ENCODE data around the gene SAMD14. TPM values are rescaled to one million over a fixed set of nuclear protein-coding genes. Genes with fewer than 3 reads are reported as not detected.

The SAMD14 gene
- total RNA-seq, 1 donor, result 2.5 TPM

DNA sequence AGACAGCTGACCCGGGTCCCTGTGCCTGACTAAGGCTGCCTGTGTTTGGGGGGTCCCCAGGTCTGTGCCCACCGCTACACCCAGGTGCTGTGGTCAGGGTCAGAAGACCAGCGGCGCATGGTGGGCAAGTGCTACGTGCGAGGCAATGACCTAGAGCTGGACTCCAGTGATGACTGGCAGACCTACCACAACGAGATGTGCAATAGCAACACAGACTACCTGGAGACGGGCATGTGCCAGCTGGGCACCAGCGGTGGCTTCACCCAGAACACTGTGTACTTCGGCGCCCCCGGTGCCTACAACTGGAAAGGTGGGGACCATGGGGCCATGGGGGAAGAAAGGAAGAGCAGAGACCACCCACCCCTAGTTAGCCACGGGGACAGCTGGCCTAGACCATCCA lies 62.0 kb downstream of the SAMD14 start:
- Histone ChIP-seq H3K4me2 (ENCODE audit: insufficient read depth, low read length) (no peak overlapping the region), H3K4me3 (ENCODE audit: insufficient read depth, low read length) (no peak overlapping the region), H3K9me3 (ENCODE audit: low read depth, low read length) (no peaks in the 10 kb centered on the region), H2AFZ (ENCODE audit: low read length) (no peak overlapping the region), H3K79me2 (ENCODE audit: insufficient read depth, low read length) (peaks cover 84% of the 10 kb centered on the region), H3K27me3 (ENCODE audit: insufficient read depth, low read length) (no peaks in the 10 kb centered on the region), H3K4me1 (ENCODE audit: insufficient read depth, low read length) (peaks cover 35% of the 10 kb centered on the region), H3K36me3 (ENCODE audit: insufficient read depth, low read length) (peaks cover 68% of the 10 kb centered on the region), H4K20me1 (ENCODE audit: insufficient read depth, low read length) (peaks cover 3% of the 10 kb centered on the region), H3K27ac (ENCODE audit: low read depth, low read length) (peak overlapping the region; percentile 95)
- TF ChIP-seq CTCF (IDR thresholded peaks at IDR 0.05; ENCODE audit: extremely low read depth, low read depth, low read length), result no peak
- peak; percentile 18 for DNase-seq (ENCODE audit: insufficient read length, low spot score, missing footprints)

DNA sequence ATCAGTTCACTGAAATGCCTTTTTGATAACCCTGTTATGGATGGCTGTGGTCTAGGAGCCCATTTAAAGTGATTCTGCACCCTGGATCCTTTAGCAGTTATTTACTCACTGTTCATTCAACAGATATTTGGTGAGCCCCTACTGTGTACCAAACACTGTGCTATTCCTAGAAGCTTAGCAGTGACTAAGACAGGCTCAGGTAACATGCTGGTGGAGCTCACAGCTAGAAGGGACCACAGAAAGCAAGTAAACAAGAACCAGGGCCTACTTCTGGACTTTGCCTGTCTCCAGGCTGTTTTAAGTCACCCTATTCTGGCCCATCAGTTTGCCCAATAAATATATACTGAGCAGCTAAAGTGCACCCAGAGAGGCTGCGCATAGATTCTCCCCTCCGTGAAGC lies 63.0 kb downstream of the SAMD14 start:
- peak; percentile 59 for DNase-seq (ENCODE audit: insufficient read length, low spot score, missing footprints)
- H3K27me3 ChIP-seq (ENCODE audit: insufficient read depth, low read length), result no peaks in the 10 kb centered on the region
- H4K20me1 ChIP-seq (ENCODE audit: insufficient read depth, low read length), result no peaks in the 10 kb centered on the region
- H3K79me2 ChIP-seq (ENCODE audit: insufficient read depth, low read length), result peaks cover 82% of the 10 kb centered on the region
- peaks cover 62% of the 10 kb centered on the region for H3K36me3 ChIP-seq (ENCODE audit: insufficient read depth, low read length)
- H3K4me3 ChIP-seq (ENCODE audit: insufficient read depth, low read length), result no peak overlapping the region
- H3K4me1 ChIP-seq (ENCODE audit: insufficient read depth, low read length), result peaks cover 45% of the 10 kb centered on the region
- no peak overlapping the region for H3K4me2 ChIP-seq (ENCODE audit: insufficient read depth, low read length)
- no peak for TF ChIP-seq CTCF (IDR thresholded peaks at IDR 0.05; ENCODE audit: extremely low read depth, low read depth, low read length)
- no peak overlapping the region for H2AFZ ChIP-seq (ENCODE audit: low read length)
- peak overlapping the region; percentile 95 for H3K27ac ChIP-seq (ENCODE audit: low read depth, low read length)
- no peaks in the 10 kb centered on the region for H3K9me3 ChIP-seq (ENCODE audit: low read depth, low read length)

DNA sequence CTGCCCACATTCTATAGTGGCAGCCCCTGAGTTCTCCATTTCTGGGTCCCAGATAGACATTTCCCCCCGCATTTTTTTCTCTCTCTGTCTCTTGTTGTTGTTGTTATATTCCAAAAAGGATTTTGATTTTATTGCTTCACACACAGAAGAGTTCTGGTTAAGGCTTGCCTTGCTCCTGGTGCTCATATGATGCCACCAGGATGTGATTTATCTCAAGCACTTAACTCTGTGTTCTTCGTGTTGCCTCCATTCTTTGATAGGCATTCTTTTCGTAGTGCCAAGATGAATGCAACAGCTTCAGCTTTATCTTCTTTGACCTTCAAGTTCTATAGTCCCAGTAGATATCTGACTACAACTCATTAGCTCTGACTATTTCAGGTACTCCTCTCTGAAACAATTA lies 64.9 kb downstream of the SAMD14 start:
- Histone ChIP-seq H3K4me1 (ENCODE audit: insufficient read depth, low read length) (peaks cover 65% of the 10 kb centered on the region), H3K4me2 (ENCODE audit: insufficient read depth, low read length) (peak overlapping the region; percentile 55), H3K36me3 (ENCODE audit: insufficient read depth, low read length) (peaks cover 45% of the 10 kb centered on the region), H2AFZ (ENCODE audit: low read length) (no peak overlapping the region), H3K27ac (ENCODE audit: low read depth, low read length) (peak overlapping the region; percentile 95), H3K79me2 (ENCODE audit: insufficient read depth, low read length) (peaks cover 79% of the 10 kb centered on the region), H3K9me3 (ENCODE audit: low read depth, low read length) (no peaks in the 10 kb centered on the region), H3K27me3 (ENCODE audit: insufficient read depth, low read length) (no peaks in the 10 kb centered on the region), H4K20me1 (ENCODE audit: insufficient read depth, low read length) (no peaks in the 10 kb centered on the region), H3K4me3 (ENCODE audit: insufficient read depth, low read length) (no peak overlapping the region)
- no peak for TF ChIP-seq CTCF (IDR thresholded peaks at IDR 0.05; ENCODE audit: extremely low read depth, low read depth, low read length)
- DNase-seq (ENCODE audit: insufficient read length, low spot score, missing footprints), result peak; percentile 52

- Histone ChIP-seq H2AFZ (ENCODE audit: low read length) (no peak overlapping the region), H3K4me1 (ENCODE audit: insufficient read depth, low read length) (peaks cover 71% of the 10 kb centered on the region), H3K27me3 (ENCODE audit: insufficient read depth, low read length) (no peaks in the 10 kb centered on the region), H4K20me1 (ENCODE audit: insufficient read depth, low read length) (no peaks in the 10 kb centered on the region), H3K36me3 (ENCODE audit: insufficient read depth, low read length) (peaks cover 38% of the 10 kb centered on the region), H3K9me3 (ENCODE audit: low read depth, low read length) (no peaks in the 10 kb centered on the region), H3K79me2 (ENCODE audit: insufficient read depth, low read length) (peaks cover 79% of the 10 kb centered on the region), H3K27ac (ENCODE audit: low read depth, low read length) (peak overlapping the region; percentile 95), H3K4me3 (ENCODE audit: insufficient read depth, low read length) (no peak overlapping the region), H3K4me2 (ENCODE audit: insufficient read depth, low read length) (peak overlapping the region; percentile 55)
- DNase-seq (ENCODE audit: insufficient read length, low spot score, missing footprints), result peak; percentile 99
- TF ChIP-seq CTCF (IDR thresholded peaks at IDR 0.05; ENCODE audit: extremely low read depth, low read depth, low read length), result no peak
Observed at GRCh38 chr17:50064253-50065001, 65.5 kb downstream of the SAMD14 start.
